Stimulated activated CD8-positive, alpha-beta memory T cell treated with anti-CD3 and anti-CD28 coated beads, Interleukin-15, amount 100 ng/mL, for 48 hours (primary cell): Measurements from ENCODE around the gene WAC.
"Not testable (repeated sequence)": the region's sequence is repeated elsewhere in the genome, so short reads cannot be mapped to it uniquely, and the experiment has no call there.

Experiments
- DNase-seq, 2 donors: peaks; one replicate each; pipeline ENCODE4 v3.0.0-alpha.2; 2020; ENCODE audit warnings: low read depth in 2 of 2

Gene WAC

GRCh38 chr10:28564905-28565304 lies 32.0 kb downstream of the WAC start:
- DNase-seq, result no peak

- DNase-seq, result no peak
Observed at GRCh38 chr10:28566458-28567015, 33.6 kb downstream of the WAC start.

GRCh38 chr10:28569506-28570159 lies 36.7 kb downstream of the WAC start:
- DNase-seq, result no peak

GRCh38 chr10:28570598-28570997 lies 37.7 kb downstream of the WAC start:
- no peak for DNase-seq

- DNase-seq, result no peak
Observed at GRCh38 chr10:28571265-28571664, 38.3 kb downstream of the WAC start.

GRCh38 chr10:28574214-28574613 lies 41.3 kb downstream of the WAC start:
- DNase-seq, result not testable (repeated sequence)

GRCh38 chr10:28575852-28576251 lies 42.9 kb downstream of the WAC start:
- DNase-seq, result no peak

GRCh38 chr10:28577506-28577905 lies 44.6 kb downstream of the WAC start:
- no peak for DNase-seq

GRCh38 chr10:28578454-28578853 lies 45.5 kb downstream of the WAC start:
- no peak for DNase-seq

GRCh38 chr10:28580825-28581224 lies 47.9 kb downstream of the WAC start:
- DNase-seq, result no peak

GRCh38 chr10:28581916-28582315 lies 49.0 kb downstream of the WAC start:
- no peak for DNase-seq

- DNase-seq, result no peak
Observed at GRCh38 chr10:28585076-28585475, 52.2 kb downstream of the WAC start.

GRCh38 chr10:28586176-28586575 lies 53.3 kb downstream of the WAC start:
- DNase-seq, result no peak

GRCh38 chr10:28587270-28587969 lies 54.5 kb downstream of the WAC start:
- DNase-seq, result no peak

- no peak for DNase-seq
Observed at GRCh38 chr10:28587970-28588290, 55.0 kb downstream of the WAC start.

- DNase-seq, result no peak
Observed at GRCh38 chr10:28592953-28593352, 60.0 kb downstream of the WAC start.

- DNase-seq, result no peak
Observed at GRCh38 chr10:28593811-28594210, 60.9 kb downstream of the WAC start.

GRCh38 chr10:28594406-28594805 lies 61.5 kb downstream of the WAC start:
- DNase-seq, result no peak

GRCh38 chr10:28595613-28596012 lies 62.7 kb downstream of the WAC start:
- DNase-seq, result no peak

GRCh38 chr10:28600056-28600455 lies 67.1 kb downstream of the WAC start:
- DNase-seq, result no peak

- no peak for DNase-seq
Observed at GRCh38 chr10:28601012-28601411, 68.1 kb downstream of the WAC start.

- DNase-seq, result no peak
Observed at GRCh38 chr10:28604567-28605536, 71.9 kb downstream of the WAC start.
